Activated naive CD4-positive, alpha-beta T cell treated with Interleukin-2 at 50 U/mL for 16 hours (primary cell): ENCODE results near the gene NPTN.
"Not testable (repeated sequence)": the region's sequence is repeated elsewhere in the genome, so short reads cannot be mapped to it uniquely, and the experiment has no call there.

Experiments used
- DNase-seq: peaks from one replicate; pipeline ENCODE4 v3.0.0-alpha.2; 2020

Gene NPTN

GRCh38 chr15:73600413-73601335 is 32.5 kb downstream of the NPTN start:
- DNase-seq, result no peak

DNA sequence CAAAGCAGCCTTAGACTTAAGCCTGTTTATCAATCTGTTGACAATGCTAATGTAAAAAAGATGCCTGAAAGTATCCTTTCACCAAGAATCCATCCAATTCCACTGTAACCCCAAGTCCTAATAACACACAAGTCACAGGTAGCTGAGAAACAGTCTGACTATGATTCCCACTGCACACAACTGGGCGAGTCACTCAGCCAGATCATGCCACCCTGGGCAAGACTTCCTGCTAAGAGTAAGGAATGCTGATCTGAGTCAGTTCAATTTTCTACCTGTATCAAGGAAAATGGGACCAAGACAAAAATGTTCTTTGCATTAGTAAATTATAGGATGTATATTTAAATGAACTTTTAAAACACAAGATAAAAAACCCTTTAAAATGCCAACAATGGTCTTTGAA is 33.3 kb downstream of the NPTN start:
- DNase-seq, result no peak

DNA sequence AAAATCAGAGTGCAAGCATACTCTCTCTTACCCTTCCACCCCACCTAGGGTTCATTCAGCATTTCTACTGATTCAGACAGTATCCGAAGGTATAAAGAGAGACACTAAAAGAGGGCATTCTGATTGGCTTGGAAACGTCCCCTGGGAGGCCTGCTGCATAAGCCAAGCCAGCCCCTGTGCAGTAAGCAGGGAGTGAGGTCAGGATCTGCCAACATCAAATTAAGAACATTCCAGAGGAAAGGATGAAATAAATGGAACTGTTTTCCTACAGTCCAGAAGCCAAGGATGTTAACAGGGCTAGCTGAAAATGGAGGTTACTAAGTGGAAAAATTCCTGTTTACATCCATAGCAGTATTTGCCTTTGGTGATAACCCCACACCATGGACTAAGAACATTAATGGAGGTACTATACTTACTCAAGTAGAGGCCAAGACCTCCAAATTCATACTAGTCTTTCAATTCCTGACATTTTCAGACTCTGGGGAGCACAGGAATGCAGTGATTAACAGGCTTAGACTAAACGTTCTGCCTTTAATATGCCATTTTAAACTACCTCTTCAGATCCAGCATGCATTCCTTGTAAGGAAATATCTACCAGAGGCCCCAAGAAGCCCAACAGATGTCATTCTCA is 34.5 kb downstream of the NPTN start:
- no peak for DNase-seq

GRCh38 chr15:73597036-73597638 is 36.1 kb downstream of the NPTN start:
- DNase-seq, result no peak

GRCh38 chr15:73596174-73596573 is 37.0 kb downstream of the NPTN start:
- no peak for DNase-seq

DNA sequence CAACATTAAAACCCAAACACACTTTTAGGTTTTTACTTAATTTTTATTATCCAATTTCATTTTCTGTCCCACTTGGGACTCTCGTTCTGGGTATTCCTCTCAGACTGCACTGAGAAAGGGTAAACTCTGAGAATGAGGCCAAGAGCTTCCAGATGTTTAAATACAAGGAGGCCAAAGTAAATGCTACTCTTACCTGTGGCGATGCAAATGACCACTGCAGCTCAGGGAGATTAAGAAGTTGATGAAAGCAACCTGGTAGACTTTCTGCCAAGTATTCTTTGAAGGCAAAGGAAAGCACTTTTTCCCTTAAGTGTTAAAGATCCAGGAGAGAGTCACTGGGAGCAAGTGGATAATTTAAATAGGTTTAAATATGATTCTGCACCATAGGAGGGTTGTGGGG is 39.1 kb downstream of the NPTN start:
- DNase-seq, result no peak

GRCh38 chr15:73593304-73594074 is 39.7 kb downstream of the NPTN start:
- no peak for DNase-seq

GRCh38 chr15:73590263-73590662 is 42.9 kb downstream of the NPTN start:
- DNase-seq, result no peak

GRCh38 chr15:73589766-73590165 is 43.4 kb downstream of the NPTN start:
- no peak for DNase-seq

GRCh38 chr15:73585871-73586654 is 47.1 kb downstream of the NPTN start:
- DNase-seq, result no peak

DNA sequence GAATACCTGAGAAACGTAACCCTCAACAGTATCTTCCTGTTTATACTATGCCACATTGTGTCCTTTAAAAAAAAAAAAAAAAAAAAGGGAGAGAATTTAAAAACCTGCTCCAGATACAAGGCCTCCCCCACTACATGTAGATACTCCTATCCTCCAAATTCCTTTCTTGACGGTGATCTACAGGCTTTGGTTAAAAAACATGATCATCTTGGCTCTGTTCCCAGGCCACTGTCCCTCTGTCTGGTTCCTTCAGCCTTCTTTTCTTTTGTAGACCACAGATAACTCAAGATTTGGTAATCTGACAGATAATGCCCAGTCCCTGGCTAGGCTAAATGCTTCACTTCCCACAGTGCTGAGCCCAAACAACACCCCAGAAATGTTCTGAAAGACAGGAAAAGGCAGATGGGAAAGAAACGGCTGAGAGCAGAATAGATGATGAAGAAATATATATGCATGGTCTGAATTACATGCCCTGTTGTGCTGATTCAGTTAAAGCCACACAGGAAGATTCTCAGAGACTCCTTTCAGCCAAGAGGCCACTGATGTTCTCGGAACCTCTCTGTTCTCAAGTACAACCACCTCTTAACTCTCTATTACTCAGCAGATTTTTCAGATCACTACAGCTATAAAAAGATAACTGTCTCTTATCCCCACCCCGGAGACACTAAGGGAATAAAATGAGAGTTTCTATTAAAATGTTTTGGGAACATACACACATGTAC is 48.3 kb downstream of the NPTN start:
- DNase-seq, result no peak

DNA sequence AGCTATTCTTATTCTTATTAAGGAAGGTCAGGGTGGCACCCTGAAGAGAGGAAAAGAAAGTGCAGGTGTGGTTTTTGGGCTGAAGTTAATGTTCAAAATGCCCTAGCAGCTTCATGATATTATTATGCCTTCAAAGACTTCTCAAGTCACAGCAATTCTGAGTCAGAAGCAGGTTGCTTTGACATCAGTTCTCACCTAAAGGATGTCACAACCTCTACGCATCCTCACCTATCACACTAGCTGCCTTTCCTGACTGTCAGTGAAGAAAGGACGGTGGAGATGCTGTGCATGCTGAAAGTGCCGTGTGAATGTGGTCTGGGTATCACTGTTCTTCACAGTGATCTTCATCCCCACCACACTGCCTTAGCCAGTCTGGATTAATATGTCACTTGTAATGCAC is 49.6 kb downstream of the NPTN start:
- no peak for DNase-seq

DNA sequence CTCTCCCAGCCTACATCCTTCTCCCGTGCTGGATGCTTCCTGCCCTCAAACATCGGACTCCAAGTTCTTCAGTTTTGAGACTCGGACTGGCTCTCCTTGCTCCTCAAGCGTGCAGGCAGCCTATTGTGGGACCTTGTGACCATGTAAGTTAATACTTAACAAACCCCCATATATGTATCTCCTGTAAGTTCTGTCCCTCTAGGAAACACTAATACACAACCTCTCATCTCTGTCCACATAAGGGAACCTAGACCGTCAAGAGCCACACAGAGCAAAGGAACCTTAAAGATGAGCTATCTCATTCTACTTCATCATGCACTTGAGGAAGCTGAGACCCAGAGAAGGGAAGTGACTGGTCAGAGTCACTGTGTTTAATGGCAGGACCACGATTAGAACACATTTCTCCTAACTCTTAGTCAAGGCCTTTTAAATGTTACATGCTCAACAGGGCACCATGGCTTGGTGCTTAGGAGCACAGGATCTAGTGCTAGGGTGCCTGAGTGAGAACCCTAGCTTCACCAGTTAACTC is 50.3 kb downstream of the NPTN start:
- DNase-seq, result no peak

DNA sequence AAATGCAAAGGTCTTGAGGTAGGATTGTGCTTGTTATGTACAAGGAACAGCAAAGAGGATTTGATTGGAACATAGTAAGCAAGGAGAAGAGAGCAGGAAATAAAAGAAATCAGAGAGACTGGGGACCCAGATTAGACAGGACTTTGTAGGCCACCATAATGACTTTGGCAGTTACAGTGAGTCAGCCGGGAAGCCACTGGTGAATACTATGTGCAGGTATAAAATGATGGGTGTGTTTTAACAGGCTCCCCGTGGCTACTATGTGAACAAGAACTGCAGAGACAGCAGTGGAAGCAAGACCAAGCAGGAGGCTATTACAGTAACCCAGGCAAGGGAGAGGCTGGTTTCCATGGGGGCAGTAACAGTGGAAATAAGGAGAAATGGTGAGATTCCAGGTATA is 55.2 kb downstream of the NPTN start:
- DNase-seq, result no peak

DNA sequence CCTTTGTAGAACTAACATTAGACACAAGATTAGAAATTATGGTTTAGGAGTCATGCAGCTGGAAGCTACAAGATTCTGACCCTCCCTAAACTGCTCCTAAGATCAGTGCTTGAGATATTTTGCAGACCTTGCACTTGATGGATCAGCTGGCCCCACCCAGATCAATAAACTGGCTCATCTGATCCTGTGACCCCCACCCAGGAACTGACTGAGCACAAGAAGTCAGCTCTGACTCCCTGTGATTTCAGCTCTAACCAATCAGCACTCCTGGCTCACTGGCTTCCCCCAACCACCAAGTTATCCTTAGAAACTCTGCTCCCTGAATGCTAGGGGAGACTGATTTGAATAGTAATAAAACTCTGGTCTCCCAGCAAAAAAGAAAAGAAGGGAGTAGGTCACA is 55.6 kb downstream of the NPTN start:
- DNase-seq, result not testable (repeated sequence)

DNA sequence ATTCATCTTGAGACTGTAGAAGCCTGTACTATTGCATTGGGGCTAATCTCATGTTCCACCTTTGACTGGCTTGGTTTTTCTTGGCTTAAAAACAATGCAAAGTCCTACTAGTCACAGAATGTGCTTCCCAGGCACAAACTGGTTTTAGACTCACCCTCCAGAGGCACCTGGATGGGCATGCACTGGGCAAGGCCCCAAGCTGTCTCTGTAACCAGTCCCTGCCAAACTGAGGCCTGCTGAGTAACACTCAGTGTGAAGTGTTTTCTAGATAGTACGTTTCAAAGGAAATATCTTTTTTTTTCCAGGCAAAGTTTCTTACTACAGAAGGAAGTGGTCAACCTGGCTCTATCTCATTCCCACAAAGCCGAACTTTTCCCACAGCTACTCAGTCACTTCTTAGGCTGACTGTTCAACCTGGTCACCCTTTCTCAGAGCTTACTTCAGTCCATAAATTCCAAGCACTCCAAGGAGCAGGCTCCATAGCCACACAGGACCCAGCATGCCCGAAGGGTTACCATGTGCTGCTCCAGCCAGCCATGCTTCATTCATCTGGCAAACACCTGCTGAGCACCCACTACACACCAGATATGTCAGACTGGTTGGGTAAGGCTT is 57.4 kb downstream of the NPTN start:
- DNase-seq, result no peak

GRCh38 chr15:73573572-73573971 is 59.6 kb downstream of the NPTN start:
- DNase-seq, result no peak

- DNase-seq, result no peak
Measured at GRCh38 chr15:73573037-73573436, 60.2 kb downstream of the NPTN start.

DNA sequence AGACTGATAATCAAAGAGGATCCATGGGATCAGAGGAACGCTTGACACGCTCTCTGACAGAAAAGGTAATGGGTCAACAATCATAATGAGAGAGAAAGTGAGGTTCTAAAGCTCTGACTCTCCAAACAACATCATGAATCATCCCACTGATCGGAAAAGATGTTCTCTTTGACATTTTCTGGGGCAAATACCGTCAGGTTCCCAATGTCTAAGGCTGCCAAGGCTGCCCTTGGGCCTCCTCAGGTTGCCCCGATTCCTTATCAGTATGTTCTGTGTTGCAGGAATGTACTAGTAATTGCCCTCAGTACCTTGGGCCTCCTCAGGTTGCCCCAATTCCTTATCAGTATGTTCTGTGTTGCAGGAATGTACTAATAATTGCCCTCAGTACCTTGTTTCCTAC is 60.9 kb downstream of the NPTN start:
- DNase-seq, result no peak

DNA sequence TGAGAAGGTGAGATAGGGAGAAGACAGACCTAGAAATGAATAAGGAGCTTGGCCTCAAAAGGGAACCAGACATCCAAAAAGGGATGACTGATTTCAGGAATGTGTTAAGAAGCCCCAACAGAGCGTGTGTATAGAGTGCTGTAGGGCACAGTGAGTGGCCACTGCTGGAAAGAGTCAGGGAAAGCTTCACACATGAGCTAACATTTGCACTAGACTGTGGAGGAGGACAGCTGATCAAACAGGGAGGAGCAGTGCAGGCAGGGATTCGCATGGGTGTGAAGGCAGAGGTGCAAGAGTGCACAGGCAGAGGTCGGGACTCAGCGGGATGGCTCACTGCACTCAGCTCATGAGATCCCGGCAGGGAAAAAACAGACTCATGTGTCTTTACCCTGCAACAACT is 61.8 kb downstream of the NPTN start:
- no peak for DNase-seq
